ENCODE results near the gene LARGE1. TPM values are rescaled to one million over a fixed set of nuclear protein-coding genes. Genes with fewer than 3 reads are reported as not detected.

The LARGE1 gene
- total and polyA plus RNA-seq, 2 of the 13 experiments (the other 11 are each of a cell fraction or from before 2014, with no cell fraction given), result 8.4 to 11.0 TPM

- TF ChIP-seq MXD3 (CRISPR knock-in tag; IDR thresholded peaks at IDR 0.05) (no peak), ZNF30 (CRISPR knock-in tag; IDR thresholded peaks at IDR 0.05) (no peak), ZNF704 (CRISPR knock-in tag; IDR thresholded peaks at IDR 0.05; ENCODE audit: borderline replicate concordance) (no peak), NR2C2 (CRISPR knock-in tag; IDR thresholded peaks at IDR 0.05; ENCODE audit: borderline replicate concordance) (peak; percentile 54; the same call in 1 of the 2 replicates), SRSF4 (IDR thresholded peaks at IDR 0.05; ENCODE audit: low read depth, low read length, poor library complexity, severe bottlenecking) (no peak), ZNF232 (CRISPR knock-in tag; IDR thresholded peaks at IDR 0.05; ENCODE audit: borderline replicate concordance) (no peak), RERE (CRISPR knock-in tag; IDR thresholded peaks at IDR 0.05; ENCODE audit: low read depth) (0 out of 2 replicates have a peak, but pooled peaks have one; percentile 37), ZNF790 (CRISPR knock-in tag; IDR thresholded peaks at IDR 0.05; ENCODE audit: borderline replicate concordance) (no peak), MXI1 (IDR thresholded peaks at IDR 0.05; ENCODE audit: borderline replicate concordance, low read depth, low read length) (no peak), ZNF772 (CRISPR knock-in tag; IDR thresholded peaks at IDR 0.05) (no peak), NFIC (IDR thresholded peaks at IDR 0.05; ENCODE audit: low read length) (no peak), ZMYM4 (CRISPR knock-in tag; IDR thresholded peaks at IDR 0.05) (peak; percentile 93), ZNF740 (CRISPR knock-in tag; IDR thresholded peaks at IDR 0.05) (no peak), DNMT1 (CRISPR knock-in tag; IDR thresholded peaks at IDR 0.05) (no peak), EP300 (IDR thresholded peaks at IDR 0.05; ENCODE audit: low read depth in 2 of 2, low read length in 2 of 2) (peak in 1 of 2 experiments; percentile 77; a peak in 2 of 4 replicates), EP300 (CRISPR knock-in tag; IDR thresholded peaks at IDR 0.05; ENCODE audit: borderline replicate concordance) (peak; percentile 48; the same call in 1 of the 2 replicates), ATRX (CRISPR knock-in tag; IDR thresholded peaks at IDR 0.05; ENCODE audit: borderline replicate concordance) (no peak), ZNF333 (CRISPR knock-in tag; IDR thresholded peaks at IDR 0.05; ENCODE audit: borderline replicate concordance) (no peak), U2AF1 (optimal IDR thresholded peaks at IDR 0.05; ENCODE audit: low read depth, low read length) (no peak), ZNF350 (CRISPR knock-in tag; IDR thresholded peaks at IDR 0.05; ENCODE audit: borderline replicate concordance, low read depth) (0 out of 2 replicates have a peak, but pooled peaks have one; percentile 20), SATB2 (CRISPR knock-in tag; IDR thresholded peaks at IDR 0.05) (no peak)
- TF ChIP-seq, protein P1, sequence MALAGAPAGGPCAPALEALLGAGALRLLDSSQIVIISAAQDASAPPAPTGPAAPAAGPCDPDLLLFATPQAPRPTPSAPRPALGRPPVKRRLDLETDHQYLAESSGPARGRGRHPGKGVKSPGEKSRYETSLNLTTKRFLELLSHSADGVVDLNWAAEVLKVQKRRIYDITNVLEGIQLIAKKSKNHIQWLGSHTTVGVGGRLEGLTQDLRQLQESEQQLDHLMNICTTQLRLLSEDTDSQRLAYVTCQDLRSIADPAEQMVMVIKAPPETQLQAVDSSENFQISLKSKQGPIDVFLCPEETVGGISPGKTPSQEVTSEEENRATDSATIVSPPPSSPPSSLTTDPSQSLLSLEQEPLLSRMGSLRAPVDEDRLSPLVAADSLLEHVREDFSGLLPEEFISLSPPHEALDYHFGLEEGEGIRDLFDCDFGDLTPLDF (CRISPR knock-in tag; IDR thresholded peaks at IDR 0.05), result no peak
Observed at GRCh38 chr22:33510429-33510904, 409.8 kb downstream of the LARGE1 start (continued).
